Activated T-helper 2 cell treated with anti-CD3 and anti-CD28 coated beads, Interferon-gamma antibody, Interleukin-2, Interleukin-4, amounts not matched to agents 10 μg/mL and 5 μg/mL and 100 μg/mL, durations not matched to agents 14 hours and 24 hours and 36 hours (primary cell): ENCODE data around the gene OTP. TPM values are rescaled to one million over a fixed set of nuclear protein-coding genes. Genes with fewer than 3 reads are reported as not detected.
"Not testable (repeated sequence)": the region's sequence is repeated elsewhere in the genome, so short reads cannot be mapped to it uniquely, and the experiment has no call there.

Source experiments
- DNase-seq: peaks from one replicate; pipeline ENCODE4 v3.0.0; 2021; ENCODE audit warnings: low spot score
- H3K27ac Mint-ChIP-seq: one replicate; pipeline ENCODE4 v1.8.0; 2021; ENCODE audit warnings: mixed read lengths
- H3K27me3 Mint-ChIP-seq: one replicate; pipeline ENCODE4 v1.8.0; 2021; ENCODE audit warnings: low read depth, mixed read lengths
- H3K36me3 Mint-ChIP-seq: one replicate; pipeline ENCODE4 v1.8.0; 2021; ENCODE audit warnings: low read depth, mixed read lengths
- H3K4me1 Mint-ChIP-seq: one replicate; pipeline ENCODE4 v1.8.0; 2021; ENCODE audit warnings: low read depth, mixed read lengths
- H3K4me3 Mint-ChIP-seq: one replicate; pipeline ENCODE4 v1.8.0; 2021; ENCODE audit warnings: low read depth, mild to moderate bottlenecking, moderate library complexity, mixed read lengths
- H3K9me3 Mint-ChIP-seq: one replicate; pipeline ENCODE4 v1.8.0; 2021; ENCODE audit warnings: mixed read lengths
- intact Hi-C: fragments of 100-400 bp; cut with micrococcal nuclease; formaldehyde crosslinking; loops from one replicate; pipeline ENCODE4 v1.15.1; 2023
- total RNA-seq: library from RNA; stranded (reverse); gene quantifications from 2 replicates; pipeline ENCODE4 v1.2.3, GENCODE V29; 2022

Gene OTP
- total RNA-seq, 1 donor from 2014 or later, result not detected

GRCh38 chr5:77621440-77621839 lies 17.1 kb downstream of the OTP start:
- no peaks in the 10 kb centered on the region for H3K36me3 Mint-ChIP-seq
- H3K4me3 Mint-ChIP-seq, result no peak overlapping the region
- DNase-seq, result no peak
- H3K27ac Mint-ChIP-seq, result no peak overlapping the region
- intact Hi-C loops, result no loop called here
- H3K4me1 Mint-ChIP-seq, result no peaks in the 10 kb centered on the region
- H3K27me3 Mint-ChIP-seq, result peaks cover 38% of the 10 kb centered on the region
- no peaks in the 10 kb centered on the region for H3K9me3 Mint-ChIP-seq

DNA sequence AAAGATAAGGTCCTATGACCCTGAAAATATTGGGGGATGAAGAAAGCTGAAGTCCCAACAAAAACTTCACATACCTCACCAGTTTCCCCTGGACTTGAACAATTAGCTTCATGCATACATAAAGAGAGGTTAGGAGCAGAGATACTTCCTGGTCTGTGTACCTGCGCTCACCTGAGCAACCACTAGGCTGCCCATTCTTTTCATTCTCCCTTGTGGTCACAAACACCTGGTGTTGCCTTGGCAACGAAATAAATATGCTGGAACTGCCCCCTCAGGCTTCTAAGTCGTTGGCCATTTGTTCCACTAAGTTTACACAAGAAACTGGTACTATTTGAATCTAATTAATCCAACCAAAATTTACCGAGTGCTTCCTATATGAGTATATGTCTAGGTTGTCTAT lies 18.1 kb downstream of the OTP start:
- intact Hi-C loops, result no loop called here
- Mint-ChIP-seq H3K9me3 (no peaks in the 10 kb centered on the region), H3K27me3 (peaks cover 30% of the 10 kb centered on the region), H3K4me3 (no peak overlapping the region), H3K36me3 (no peaks in the 10 kb centered on the region), H3K27ac (no peak overlapping the region), H3K4me1 (no peaks in the 10 kb centered on the region)
- DNase-seq, result no peak

DNA sequence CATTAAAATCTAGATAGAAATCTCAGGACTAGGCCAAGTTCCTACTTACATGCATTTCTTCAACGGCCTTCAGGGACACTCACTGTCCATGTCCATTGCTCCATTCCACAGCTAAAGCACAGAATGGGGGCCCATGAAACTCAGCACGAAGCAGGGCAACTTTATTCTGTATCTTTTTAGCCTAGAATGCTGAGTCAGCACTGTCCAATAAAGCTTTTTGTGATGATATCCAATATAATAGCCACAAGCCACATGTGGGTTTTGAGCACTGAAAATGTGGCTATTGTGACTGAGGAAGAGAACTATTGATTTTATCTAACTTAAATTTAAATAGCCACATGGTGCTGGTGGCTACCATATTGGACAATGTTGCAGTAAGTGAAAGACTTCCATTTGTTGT lies 21.6 kb downstream of the OTP start:
- Mint-ChIP-seq H3K9me3 (no peaks in the 10 kb centered on the region), H3K27me3 (peaks cover 10% of the 10 kb centered on the region), H3K27ac (no peak overlapping the region), H3K4me1 (no peaks in the 10 kb centered on the region), H3K4me3 (no peak overlapping the region), H3K36me3 (no peaks in the 10 kb centered on the region)
- no peak for DNase-seq
- intact Hi-C loops, result no loop called here

DNA sequence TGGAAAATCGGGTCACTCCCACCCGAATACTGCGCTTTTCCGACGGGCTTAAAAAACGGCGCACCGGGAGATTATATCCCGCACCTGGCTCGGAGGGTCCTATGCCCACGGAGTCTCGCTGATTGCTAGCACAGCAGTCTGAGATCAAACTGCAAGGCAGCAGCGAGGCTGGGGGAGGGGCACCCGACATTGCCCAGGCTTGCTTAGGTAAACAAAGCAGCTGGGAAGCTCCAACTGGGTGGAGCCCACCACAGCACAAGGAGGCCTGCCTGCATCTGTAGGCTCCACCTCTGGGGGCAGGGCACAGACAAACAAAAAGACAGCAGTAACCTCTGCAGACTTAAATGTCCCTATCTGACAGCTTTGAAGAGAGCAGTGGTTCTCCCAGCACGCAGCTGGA lies 29.6 kb downstream of the OTP start:
- DNase-seq, H3K27ac Mint-ChIP-seq, H3K9me3 Mint-ChIP-seq, H3K4me1 Mint-ChIP-seq, intact Hi-C loops, H3K36me3 Mint-ChIP-seq, H3K4me3 Mint-ChIP-seq: not testable (repeated sequence)
- peaks cover 14% of the 10 kb centered on the region for H3K27me3 Mint-ChIP-seq

GRCh38 chr5:77607324-77607723 lies 31.2 kb downstream of the OTP start:
- no peak overlapping the region for H3K4me3 Mint-ChIP-seq
- peaks cover 23% of the 10 kb centered on the region for H3K27me3 Mint-ChIP-seq
- H3K4me1 Mint-ChIP-seq, result no peaks in the 10 kb centered on the region
- no peak overlapping the region for H3K27ac Mint-ChIP-seq
- no peaks in the 10 kb centered on the region for H3K9me3 Mint-ChIP-seq
- no peaks in the 10 kb centered on the region for H3K36me3 Mint-ChIP-seq
- intact Hi-C loops, result no loop called here
- DNase-seq, result no peak

DNA sequence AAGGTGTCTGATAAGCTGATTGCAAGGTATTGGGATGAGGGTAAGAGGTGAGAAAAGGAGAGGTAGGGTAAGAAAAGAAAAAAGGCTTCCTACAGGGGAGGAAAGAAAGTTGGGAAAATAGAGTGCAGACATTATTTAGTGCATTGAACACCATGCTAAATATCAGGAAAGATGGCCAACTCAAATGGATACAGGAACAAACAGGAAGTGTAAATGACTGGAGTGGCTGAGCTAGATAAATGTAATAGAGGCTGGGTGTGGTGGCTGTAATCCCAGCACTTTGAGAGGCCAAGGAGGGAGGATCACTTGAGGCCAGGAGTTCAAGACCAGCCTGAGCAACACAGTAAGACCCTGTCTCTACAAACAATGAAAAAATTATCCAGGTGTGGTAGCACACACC lies 32.2 kb downstream of the OTP start:
- Mint-ChIP-seq H3K4me1 (no peaks in the 10 kb centered on the region), H3K27ac (no peak overlapping the region), H3K27me3 (peaks cover 28% of the 10 kb centered on the region), H3K4me3 (no peak overlapping the region), H3K9me3 (no peaks in the 10 kb centered on the region), H3K36me3 (no peaks in the 10 kb centered on the region)
- intact Hi-C loops, result no loop called here
- DNase-seq, result no peak

- intact Hi-C loops, result no loop called here
- Mint-ChIP-seq H3K27me3 (peaks cover 24% of the 10 kb centered on the region), H3K27ac (no peak overlapping the region), H3K4me1 (no peaks in the 10 kb centered on the region), H3K36me3 (no peaks in the 10 kb centered on the region), H3K9me3 (no peaks in the 10 kb centered on the region), H3K4me3 (no peak overlapping the region)
- no peak for DNase-seq
Measured at GRCh38 chr5:77599679-77600078, 38.8 kb downstream of the OTP start.

- Mint-ChIP-seq H3K4me1 (no peaks in the 10 kb centered on the region), H3K27me3 (peaks cover 31% of the 10 kb centered on the region), H3K9me3 (no peaks in the 10 kb centered on the region), H3K4me3 (no peak overlapping the region), H3K36me3 (no peaks in the 10 kb centered on the region), H3K27ac (no peak overlapping the region)
- intact Hi-C loops, result no loop called here
- DNase-seq, result no peak
Measured at GRCh38 chr5:77590347-77590746, 48.2 kb downstream of the OTP start.

DNA sequence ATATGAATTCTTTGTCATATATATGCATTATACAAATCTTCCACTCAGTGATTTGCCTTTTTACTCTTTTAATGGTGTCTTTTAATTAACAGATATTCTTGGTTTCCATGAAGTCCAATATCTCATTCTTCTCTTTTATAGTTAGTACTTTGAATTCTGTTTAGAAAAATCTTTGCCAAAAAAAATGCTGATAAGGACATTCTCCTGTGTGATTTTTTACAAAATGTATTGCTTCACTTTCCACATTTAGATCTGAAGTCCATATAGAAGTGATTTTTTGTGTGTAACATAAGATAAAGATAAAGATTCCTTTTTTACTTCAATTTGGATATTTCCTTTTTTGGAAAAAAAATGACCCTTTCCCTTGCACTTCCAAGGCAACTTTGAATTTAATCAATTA lies 50.3 kb downstream of the OTP start:
- peaks cover 38% of the 10 kb centered on the region for H3K27me3 Mint-ChIP-seq

DNA sequence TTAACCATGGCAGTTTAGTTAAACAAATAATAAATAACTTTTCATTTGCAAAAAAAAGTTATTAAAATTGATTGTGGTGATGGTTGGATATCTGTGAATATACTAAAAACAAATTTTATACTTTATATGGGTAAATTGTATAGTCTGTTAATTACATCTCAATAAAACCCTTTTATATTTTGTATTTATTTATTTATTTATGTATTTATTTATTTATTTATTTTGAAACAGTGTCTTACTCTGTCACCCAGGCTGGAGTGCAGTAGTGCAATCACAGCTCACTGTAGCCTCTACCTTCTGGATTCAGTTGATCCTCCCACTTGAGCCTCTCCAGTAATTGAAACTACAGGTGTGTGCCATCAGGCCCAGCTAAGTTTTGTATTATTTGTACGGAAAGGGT lies 52.4 kb downstream of the OTP start:
- Mint-ChIP-seq H3K4me3 (no peak overlapping the region), H3K27me3 (peaks cover 37% of the 10 kb centered on the region), H3K9me3 (no peaks in the 10 kb centered on the region), H3K36me3 (no peaks in the 10 kb centered on the region), H3K27ac (no peak overlapping the region), H3K4me1 (no peaks in the 10 kb centered on the region)
- DNase-seq, result no peak
- intact Hi-C loops, result no loop called here

More for the DNA sequence above, 50.3 kb downstream of the OTP start:
- no peak overlapping the region for H3K4me3 Mint-ChIP-seq
- no peak for DNase-seq
- H3K4me1 Mint-ChIP-seq, result no peaks in the 10 kb centered on the region
- H3K27ac Mint-ChIP-seq, result no peak overlapping the region
- H3K9me3 Mint-ChIP-seq, result no peaks in the 10 kb centered on the region
- intact Hi-C loops, result no loop called here
- H3K36me3 Mint-ChIP-seq, result no peaks in the 10 kb centered on the region

- H3K4me3 Mint-ChIP-seq, H3K4me1 Mint-ChIP-seq, H3K27ac Mint-ChIP-seq, DNase-seq, H3K9me3 Mint-ChIP-seq, intact Hi-C loops, H3K36me3 Mint-ChIP-seq: not testable (repeated sequence)
- H3K27me3 Mint-ChIP-seq, result peaks cover 37% of the 10 kb centered on the region
Measured at GRCh38 chr5:77582143-77582542, 56.4 kb downstream of the OTP start.

Other genes with a start within 250 kb of the OTP start
- gene WDR41, start 146.4 kb downstream of the OTP start, total RNA-seq, result 50.8 and 54.6 TPM in 2 replicates
- gene TBCA, start 137.6 kb upstream of the OTP start, total RNA-seq, result 260 and 267 TPM in 2 replicates